NCI-H774 (cell line): ENCODE results near the gene SIRT1.
"Not testable (repeated sequence)": the region's sequence is repeated elsewhere in the genome, so short reads cannot be mapped to it uniquely, and the experiment has no call there.

Experiments
- DNase-seq: peaks from one replicate; lab custom pipeline; 2025; lab: John Stamatoyannopoulos, UW

The SIRT1 gene

DNA sequence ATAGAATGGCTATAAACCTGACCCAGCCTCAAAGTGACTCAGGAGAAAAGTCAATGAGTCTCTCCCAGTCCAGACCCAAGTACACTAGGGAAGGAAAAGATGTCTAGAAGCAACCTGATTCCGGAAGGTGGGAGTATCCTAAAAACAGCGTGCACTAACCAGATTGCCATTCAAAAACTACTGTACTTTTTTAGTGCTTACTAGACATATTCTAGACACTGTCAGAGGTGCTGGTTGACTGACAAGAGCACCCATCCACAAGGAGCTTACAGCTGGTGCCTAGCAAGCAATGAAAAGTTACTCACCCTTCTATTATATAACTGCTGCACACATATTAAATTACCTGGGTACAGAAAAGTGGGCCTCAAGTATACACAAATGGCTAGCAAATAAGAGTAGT, 81.0 kb downstream of the SIRT1 start:
- DNase-seq = no peak

DNA sequence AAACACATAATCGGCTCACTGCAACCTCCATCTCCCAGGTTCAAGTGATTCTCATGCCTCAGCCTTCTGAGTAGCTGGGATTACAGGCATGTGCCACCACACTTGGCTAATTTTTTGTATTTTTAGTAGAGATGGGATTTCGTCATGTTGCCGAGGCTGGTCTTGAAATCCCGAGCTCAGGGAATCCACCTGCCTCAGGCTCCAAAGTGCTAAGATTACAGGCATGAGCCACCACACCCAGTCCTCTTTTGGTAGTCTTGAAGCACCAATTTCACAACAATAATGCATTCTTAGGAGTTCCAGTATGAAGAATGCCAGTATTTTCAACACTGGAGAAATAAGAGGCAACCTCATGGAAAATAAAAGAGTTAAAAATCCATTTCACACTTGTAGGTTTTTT, 81.6 kb downstream of the SIRT1 start:
- DNase-seq = not testable (repeated sequence)
